DMS153 treated with DMSO at 0.1 percent for 48 hours (cell line): Measurements from ENCODE around the gene TOX2.

Experiments used
- DNase-seq: peaks from one replicate; lab custom pipeline; 2025; ENCODE audit not compliant: unreplicated experiment; lab: John Stamatoyannopoulos, UW

TOX2 gene

DNA sequence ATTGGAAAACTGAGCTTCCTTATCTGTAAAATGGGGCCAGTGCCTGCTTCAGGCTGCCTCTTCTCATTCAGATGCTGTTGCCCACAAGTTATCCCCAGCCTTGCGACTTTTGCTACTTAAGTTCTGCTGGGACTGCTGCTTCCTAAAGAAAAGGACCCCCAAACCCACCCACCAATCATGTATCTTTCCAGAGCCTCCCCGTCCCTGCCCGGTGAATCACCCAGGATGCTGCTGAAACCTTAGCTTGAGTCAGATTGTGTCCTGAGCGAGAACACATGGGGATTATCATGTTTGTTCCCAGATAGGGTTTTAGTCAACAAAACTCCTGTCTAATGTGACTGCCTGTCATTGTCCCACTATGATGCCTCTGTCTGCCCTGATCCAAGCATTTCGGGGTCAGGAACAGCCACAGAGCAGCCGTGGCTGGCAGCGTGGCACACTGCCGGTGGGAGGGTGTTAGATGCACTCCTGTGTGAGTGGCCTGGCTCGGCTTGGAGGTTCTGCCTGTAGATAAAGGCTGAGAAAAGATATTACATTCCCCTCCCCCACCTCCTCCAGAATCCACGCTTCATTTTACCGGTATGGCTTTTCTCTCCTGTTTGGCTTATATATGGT, 79.9 kb downstream of the TOX2 start:
- DNase-seq, result no peak

DNA sequence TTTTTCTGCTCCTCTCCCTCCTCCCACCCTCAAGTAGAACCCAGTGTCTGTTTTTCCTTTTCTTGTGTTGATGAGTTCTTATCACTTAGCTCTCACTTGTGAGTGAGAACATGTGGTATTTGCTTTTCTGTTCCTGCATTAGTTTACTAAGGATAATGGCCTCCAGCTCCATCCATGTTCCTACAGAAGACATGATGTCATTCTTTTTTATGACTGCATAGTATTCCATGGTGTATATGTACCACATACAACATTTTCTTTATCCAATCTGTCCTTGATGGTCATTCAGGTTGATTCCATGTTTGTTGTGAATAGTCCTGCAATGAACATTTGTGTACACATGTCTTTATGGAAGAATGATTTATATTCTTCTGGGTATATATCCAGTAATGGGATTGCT, 81.0 kb downstream of the TOX2 start:
- no peak for DNase-seq

GRCh38 chr20:43996240-43996930, 81.7 kb downstream of the TOX2 start:
- no peak for DNase-seq

- no peak for DNase-seq
Measured at GRCh38 chr20:43999848-44000247, 85.2 kb downstream of the TOX2 start.

- DNase-seq, result no peak
Measured at GRCh38 chr20:44001667-44002596, 87.3 kb downstream of the TOX2 start.

DNA sequence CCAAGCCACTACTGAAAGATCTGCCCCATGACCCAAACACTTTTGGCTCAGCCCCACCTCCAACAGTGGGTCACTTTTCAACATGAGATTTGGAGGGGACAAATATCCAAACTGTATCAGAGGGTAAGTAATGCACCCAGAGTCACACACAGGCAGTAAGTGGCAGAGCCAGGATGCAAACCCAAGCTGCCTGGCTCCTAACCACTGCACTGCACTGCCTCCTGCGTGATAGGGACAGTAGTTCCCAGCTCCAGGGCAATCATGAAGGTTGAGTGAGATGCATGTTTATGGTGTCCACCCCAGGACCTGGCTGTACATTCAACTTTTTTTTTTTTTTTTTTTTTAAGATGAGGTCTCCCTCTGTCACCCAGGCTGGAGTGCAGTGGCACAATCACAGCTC, 88.2 kb downstream of the TOX2 start:
- DNase-seq, result no peak

- no peak for DNase-seq
Measured at GRCh38 chr20:44003609-44004008, 89.0 kb downstream of the TOX2 start.

- no peak for DNase-seq
Measured at GRCh38 chr20:44004306-44004915, 89.8 kb downstream of the TOX2 start.

DNA sequence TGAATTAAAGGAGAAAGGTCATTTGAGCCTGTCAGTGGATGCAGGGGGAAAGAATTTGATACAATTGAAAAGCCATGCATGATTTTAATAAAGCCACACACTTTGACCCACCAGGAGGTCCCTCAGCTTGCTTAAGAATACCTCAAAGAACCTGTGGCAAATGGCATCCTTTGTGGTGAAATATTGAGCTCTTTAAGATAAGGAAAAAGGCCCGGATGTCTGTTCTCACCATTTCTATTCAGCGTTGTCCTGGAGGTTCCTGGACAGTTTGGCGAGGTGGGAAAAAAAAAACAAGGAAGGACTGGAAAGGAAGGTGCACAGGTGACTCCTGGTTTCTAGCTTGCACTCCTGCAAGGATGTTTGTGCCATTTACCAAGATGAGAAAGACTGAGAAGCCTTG, 91.0 kb downstream of the TOX2 start:
- DNase-seq, result no peak

- no peak for DNase-seq
Measured at GRCh38 chr20:44006126-44006525, 91.5 kb downstream of the TOX2 start.

- DNase-seq, result no peak
Measured at GRCh38 chr20:44006578-44006977, 91.9 kb downstream of the TOX2 start.

- peak; percentile 70 for DNase-seq
Measured at GRCh38 chr20:44008806-44009678, 94.4 kb downstream of the TOX2 start.

GRCh38 chr20:44009679-44009992, 95.0 kb downstream of the TOX2 start:
- no peak for DNase-seq

- no peak for DNase-seq
Measured at GRCh38 chr20:44010162-44010704, 95.6 kb downstream of the TOX2 start.

DNA sequence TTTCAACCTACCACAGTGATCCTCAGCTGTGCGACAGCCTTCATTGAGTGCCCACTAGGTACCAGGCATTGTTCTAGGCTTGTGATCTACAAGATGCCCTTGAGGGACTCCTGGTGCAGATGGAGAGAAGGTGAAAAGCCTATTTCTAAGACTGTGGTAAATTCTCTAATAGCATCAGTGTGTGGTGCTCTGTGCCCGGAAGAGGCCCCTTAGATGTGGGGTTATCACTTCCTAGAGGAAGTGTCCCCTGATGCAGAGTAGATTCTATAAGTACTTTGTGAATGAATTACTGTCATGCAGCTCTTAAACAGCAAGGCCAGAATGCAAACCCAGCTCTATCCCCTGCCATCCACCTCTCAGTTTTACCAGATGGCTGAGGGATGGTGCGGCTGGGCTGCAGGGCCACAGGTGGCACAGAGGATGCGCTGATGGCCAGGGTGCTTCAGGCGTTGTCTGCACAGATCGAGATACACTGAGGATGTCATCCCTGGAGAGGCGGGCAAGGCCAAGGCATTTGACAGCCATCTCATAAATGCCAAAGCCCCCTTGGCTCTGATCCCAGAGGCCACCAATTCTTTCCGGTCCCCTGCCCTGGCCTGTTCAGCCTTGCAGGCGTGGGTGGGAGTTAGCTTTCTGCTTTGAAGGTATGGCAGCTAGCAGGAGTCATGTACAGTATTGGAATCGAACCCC, 96.7 kb downstream of the TOX2 start:
- DNase-seq, result no peak

GRCh38 chr20:44012466-44013226, 98.0 kb downstream of the TOX2 start:
- DNase-seq, result no peak

GRCh38 chr20:44014807-44015732, 100.4 kb downstream of the TOX2 start:
- no peak for DNase-seq

- no peak for DNase-seq
Measured at GRCh38 chr20:44015733-44016103, 101.1 kb downstream of the TOX2 start.
